Endothelial cell (in vitro differentiated cells): ENCODE data around the gene SLC7A10. TPM values are rescaled to one million over a fixed set of nuclear protein-coding genes. Genes with fewer than 3 reads are reported as not detected.

Source experiments
- DNase-seq: peaks from one replicate; pipeline ENCODE4 v3.0.0; 2021; ENCODE audit warnings: low spot score
- H3K27ac Mint-ChIP-seq: one replicate; pipeline ENCODE4 v1.8.0; 2021; ENCODE audit warnings: mixed read lengths, inconsistent platforms; ENCODE audit not compliant: unreplicated experiment
- H3K27me3 Mint-ChIP-seq: one replicate; pipeline ENCODE4 v1.8.0; 2021; ENCODE audit warnings: mild to moderate bottlenecking, moderate library complexity, mixed read lengths, inconsistent platforms; ENCODE audit not compliant: unreplicated experiment
- H3K36me3 Mint-ChIP-seq: one replicate; pipeline ENCODE4 v1.8.0; 2021; ENCODE audit warnings: mild to moderate bottlenecking, low read depth, mixed read lengths, inconsistent platforms; ENCODE audit not compliant: unreplicated experiment
- H3K4me1 Mint-ChIP-seq: one replicate; pipeline ENCODE4 v1.8.0; 2021; ENCODE audit warnings: mild to moderate bottlenecking, mixed read lengths, inconsistent platforms; ENCODE audit not compliant: unreplicated experiment
- H3K4me3 Mint-ChIP-seq: one replicate; pipeline ENCODE4 v1.8.0; 2021; ENCODE audit warnings: mild to moderate bottlenecking, mixed read lengths, inconsistent platforms; ENCODE audit not compliant: unreplicated experiment
- H3K9me3 Mint-ChIP-seq: one replicate; pipeline ENCODE4 v1.8.0; 2021; ENCODE audit warnings: mixed read lengths, inconsistent platforms; ENCODE audit not compliant: unreplicated experiment
- total RNA-seq: library from RNA; stranded (reverse); fragmentation: NEBNext Ultra II Directional; extraction: Animal tissue kit (Norgen Biotek cat#: 25700); gene quantifications from one replicate; pipeline ENCODE4 v1.2.1, GENCODE V29; 2021; ENCODE audit not compliant: unreplicated experiment
- TF ChIP-seq, protein P1 (sequence below): fragments of 200-600 bp; sonication (generic); IDR thresholded peaks from one replicate; pipeline ENCODE4 v1.5.0; 2021; ENCODE audit warnings: antibody characterized with exemption; ENCODE audit not compliant: unreplicated experiment

SLC7A10 gene
- total RNA-seq, 1 donor from 2014 or later, result 4.4 TPM

DNA sequence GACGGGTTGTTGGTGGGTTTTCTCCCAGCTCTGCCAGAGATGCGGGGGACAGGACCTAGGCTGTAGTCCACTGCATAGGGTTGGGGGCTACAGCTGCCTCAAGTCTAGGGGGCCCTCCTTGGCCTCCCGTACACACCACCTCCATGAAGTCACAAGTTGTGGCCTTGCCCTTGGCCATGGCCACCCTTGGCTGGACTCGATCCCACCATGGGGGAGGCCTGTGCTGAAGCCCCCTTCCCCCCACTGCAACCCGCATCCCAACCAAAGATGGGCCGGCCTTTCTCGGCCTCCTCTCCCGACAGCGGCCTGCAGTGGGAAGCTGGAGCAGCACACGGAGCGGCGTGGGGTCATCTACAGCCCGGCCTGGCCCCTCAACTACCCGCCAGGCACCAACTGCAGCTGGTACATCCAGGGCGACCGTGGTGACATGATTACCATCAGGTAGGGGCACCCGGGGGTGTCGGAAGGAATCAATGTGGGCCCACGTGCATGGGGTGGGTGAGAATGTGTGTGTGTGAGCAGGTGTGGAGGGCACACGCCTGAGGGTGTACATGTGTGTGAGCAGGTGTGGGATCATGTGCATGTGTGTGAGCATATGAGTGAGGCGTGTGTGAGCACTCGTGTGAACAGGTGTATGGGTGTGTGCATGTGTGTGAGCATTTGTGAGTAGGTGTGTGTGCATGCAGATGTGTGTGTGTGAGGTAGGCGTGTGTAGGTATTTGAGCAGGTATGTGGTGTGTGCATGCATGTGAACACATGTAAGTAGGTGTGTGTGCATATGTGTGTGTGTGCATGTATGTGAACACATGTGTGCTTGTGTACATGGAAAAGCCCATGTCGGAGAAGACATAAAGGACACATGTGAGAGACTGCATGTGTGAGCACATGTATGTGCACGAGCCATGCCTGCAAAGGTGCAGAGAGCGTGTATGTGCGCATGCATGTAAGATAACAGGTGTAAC, 22.8 kb downstream of the SLC7A10 start:
- H3K27ac Mint-ChIP-seq, result no peak overlapping the region
- TF ChIP-seq, protein P1, sequence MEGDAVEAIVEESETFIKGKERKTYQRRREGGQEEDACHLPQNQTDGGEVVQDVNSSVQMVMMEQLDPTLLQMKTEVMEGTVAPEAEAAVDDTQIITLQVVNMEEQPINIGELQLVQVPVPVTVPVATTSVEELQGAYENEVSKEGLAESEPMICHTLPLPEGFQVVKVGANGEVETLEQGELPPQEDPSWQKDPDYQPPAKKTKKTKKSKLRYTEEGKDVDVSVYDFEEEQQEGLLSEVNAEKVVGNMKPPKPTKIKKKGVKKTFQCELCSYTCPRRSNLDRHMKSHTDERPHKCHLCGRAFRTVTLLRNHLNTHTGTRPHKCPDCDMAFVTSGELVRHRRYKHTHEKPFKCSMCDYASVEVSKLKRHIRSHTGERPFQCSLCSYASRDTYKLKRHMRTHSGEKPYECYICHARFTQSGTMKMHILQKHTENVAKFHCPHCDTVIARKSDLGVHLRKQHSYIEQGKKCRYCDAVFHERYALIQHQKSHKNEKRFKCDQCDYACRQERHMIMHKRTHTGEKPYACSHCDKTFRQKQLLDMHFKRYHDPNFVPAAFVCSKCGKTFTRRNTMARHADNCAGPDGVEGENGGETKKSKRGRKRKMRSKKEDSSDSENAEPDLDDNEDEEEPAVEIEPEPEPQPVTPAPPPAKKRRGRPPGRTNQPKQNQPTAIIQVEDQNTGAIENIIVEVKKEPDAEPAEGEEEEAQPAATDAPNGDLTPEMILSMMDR, result no peak
- H3K36me3 Mint-ChIP-seq, result no peaks in the 10 kb centered on the region
- no peaks in the 10 kb centered on the region for H3K4me1 Mint-ChIP-seq
- no peak for DNase-seq
- H3K27me3 Mint-ChIP-seq, result peaks cover 6% of the 10 kb centered on the region
- no peaks in the 10 kb centered on the region for H3K9me3 Mint-ChIP-seq
- peak overlapping the region; percentile 13 for H3K4me3 Mint-ChIP-seq

DNA sequence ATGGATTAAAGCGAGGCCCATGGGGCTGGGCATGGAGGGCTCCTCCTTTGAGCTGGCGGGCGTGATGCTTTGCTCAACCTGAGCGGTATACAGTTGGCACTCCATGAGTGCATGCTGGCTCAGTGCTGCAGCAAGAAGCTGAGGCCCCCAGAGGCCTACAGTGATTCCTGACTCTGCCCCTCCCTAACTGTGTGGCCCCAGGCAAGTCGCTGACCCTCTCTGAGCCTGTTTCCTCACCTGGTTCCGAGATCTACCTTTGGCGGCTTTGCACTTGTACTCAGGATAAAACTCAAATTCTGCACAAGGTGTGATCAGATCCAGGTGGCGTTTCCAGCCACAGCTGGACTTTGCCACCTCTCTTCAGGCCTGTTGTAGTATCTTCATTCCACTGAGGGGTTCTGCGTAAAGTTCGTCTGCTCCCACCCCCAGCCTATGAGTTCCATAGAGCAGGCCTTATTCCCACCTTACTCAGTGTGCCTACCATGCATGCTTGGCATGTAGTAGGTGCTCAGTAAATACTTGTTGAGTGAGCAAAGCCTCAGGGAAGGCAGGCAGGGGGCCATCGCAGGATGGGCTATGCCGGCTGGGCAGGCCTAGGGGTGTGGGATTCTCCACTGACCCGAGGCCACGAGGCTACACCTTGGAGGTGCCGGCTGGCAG, 23.6 kb downstream of the SLC7A10 start:
- H3K4me1 Mint-ChIP-seq, result no peaks in the 10 kb centered on the region

DNA sequence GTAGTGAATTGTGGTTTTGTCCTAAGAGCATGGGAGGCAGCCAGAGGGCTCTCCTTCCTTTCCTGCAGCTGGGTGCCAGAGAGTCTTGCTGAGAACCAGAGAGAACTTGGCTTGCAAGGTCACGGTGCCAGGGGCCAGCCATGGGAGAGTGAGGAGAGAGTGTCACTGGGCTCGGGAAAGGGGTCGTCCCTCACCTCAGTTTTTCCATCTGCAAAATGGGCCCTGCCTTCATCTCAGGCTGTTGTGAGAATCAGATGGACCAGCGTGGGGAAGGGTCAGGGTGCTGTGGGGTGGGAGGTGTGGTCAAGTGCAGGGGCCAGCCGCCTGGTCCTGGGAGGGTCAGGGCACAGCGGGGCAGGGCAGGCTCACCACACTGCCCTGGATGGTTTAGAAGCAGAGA, 24.2 kb downstream of the SLC7A10 start:
- no peak for DNase-seq
- no peaks in the 10 kb centered on the region for H3K4me1 Mint-ChIP-seq
- H3K27ac Mint-ChIP-seq, result no peak overlapping the region
- H3K9me3 Mint-ChIP-seq, result no peaks in the 10 kb centered on the region
- H3K36me3 Mint-ChIP-seq, result no peaks in the 10 kb centered on the region
- TF ChIP-seq, protein P1, result no peak
- no peak overlapping the region for H3K4me3 Mint-ChIP-seq
- peaks cover 8% of the 10 kb centered on the region for H3K27me3 Mint-ChIP-seq

More for the DNA sequence above, 23.6 kb downstream of the SLC7A10 start:
- Mint-ChIP-seq H3K4me3 (no peak overlapping the region), H3K9me3 (no peaks in the 10 kb centered on the region), H3K36me3 (no peaks in the 10 kb centered on the region), H3K27me3 (peaks cover 6% of the 10 kb centered on the region), H3K27ac (no peak overlapping the region)
- TF ChIP-seq, protein P1, result no peak
- DNase-seq, result no peak

DNA sequence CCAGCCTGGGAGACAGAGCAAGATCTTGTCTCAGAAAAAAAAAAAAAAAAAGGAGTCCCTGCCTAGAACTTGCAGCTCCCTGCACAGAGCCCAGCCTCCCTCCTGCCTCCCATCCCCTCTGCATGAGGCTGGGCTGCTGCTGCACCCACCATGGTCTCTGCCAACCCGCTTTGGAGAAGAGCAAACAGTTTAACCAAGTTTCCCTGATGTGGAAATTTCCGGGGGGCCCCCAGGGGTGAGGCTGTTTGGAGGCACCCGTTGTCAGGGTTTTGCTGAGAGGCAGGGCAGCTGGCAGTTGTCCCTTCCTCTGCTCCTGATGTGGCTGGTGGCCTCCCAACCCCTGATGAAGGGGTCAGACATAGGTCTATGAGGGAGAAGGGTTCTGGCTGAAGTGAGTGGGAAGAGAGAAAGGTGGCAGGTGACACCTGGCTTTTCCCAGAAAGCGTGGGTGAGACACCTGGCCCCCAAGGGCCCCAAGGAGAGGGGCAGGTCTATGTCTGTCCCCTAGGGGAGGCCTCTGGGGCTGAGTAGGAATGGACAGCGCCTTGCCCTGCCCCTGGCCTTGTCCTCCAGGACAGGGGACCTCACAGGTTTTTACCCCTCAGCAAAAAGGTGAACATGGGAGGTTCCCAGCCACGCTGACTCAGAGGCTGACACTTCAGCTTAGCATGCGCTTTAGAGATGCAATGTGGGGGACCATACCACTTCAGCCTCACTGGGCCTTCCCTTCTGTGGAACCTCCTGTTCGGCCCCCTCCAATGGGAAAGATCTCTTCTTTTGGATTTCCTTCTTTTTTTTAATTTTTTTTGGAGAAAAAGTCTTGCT, 26.0 kb downstream of the SLC7A10 start:
- Mint-ChIP-seq H3K36me3 (no peaks in the 10 kb centered on the region), H3K27me3 (peaks cover 8% of the 10 kb centered on the region), H3K9me3 (no peaks in the 10 kb centered on the region), H3K4me3 (no peak overlapping the region), H3K4me1 (no peaks in the 10 kb centered on the region), H3K27ac (no peak overlapping the region)
- no peak for DNase-seq
- TF ChIP-seq, protein P1, result no peak
